Subcutaneous abdominal adipose tissue (tissue), 5 donors: ENCODE measurements around the gene PACRG.

ENCODE experiments used
- H3K27ac ChIP-seq: one replicate; pipeline ENCODE4 v1.7.0; 2013; ENCODE audit warnings: low read depth, mild to moderate bottlenecking, inconsistent platforms, low read length, moderate library complexity
- H3K27me3 ChIP-seq, 5 donors: one replicate each; pipeline ENCODE4 v1.7.0; 2013; ENCODE audit warnings: low read length in 5 of 5, inconsistent platforms in 1 of 5; ENCODE audit not compliant: control insufficient read depth in 5 of 5, insufficient read depth in 4 of 5
- H3K36me3 ChIP-seq, 5 donors: one replicate each; pipeline ENCODE4 v1.7.0; 2013; ENCODE audit warnings: low read length in 5 of 5; ENCODE audit not compliant: control insufficient read depth in 5 of 5, insufficient read depth in 5 of 5
- H3K4me1 ChIP-seq, 5 donors: one replicate each; pipeline ENCODE4 v1.7.0; 2013; ENCODE audit warnings: low read length in 5 of 5, mild to moderate bottlenecking in 3 of 5, moderate library complexity in 1 of 5; ENCODE audit not compliant: control insufficient read depth in 5 of 5, insufficient read depth in 5 of 5
- H3K4me3 ChIP-seq, 5 donors: one replicate each; pipeline ENCODE4 v1.7.0; 2013; ENCODE audit warnings: low read length in 5 of 5, low read depth in 1 of 5
- H3K9ac ChIP-seq, 5 donors: one replicate each; pipeline ENCODE4 v1.7.0; 2013; ENCODE audit warnings: low read length in 5 of 5, mild to moderate bottlenecking in 4 of 5, moderate library complexity in 3 of 5
- H3K9me3 ChIP-seq, 5 donors: one replicate each; pipeline ENCODE4 v1.7.0; 2013; ENCODE audit warnings: low read length in 5 of 5; ENCODE audit not compliant: control insufficient read depth in 5 of 5
- donor health status: healthy.
- donor health status: healthy.
- donor health status: healthy.
- donor health status: healthy.
- donor health status: healthy.

Gene PACRG

DNA sequence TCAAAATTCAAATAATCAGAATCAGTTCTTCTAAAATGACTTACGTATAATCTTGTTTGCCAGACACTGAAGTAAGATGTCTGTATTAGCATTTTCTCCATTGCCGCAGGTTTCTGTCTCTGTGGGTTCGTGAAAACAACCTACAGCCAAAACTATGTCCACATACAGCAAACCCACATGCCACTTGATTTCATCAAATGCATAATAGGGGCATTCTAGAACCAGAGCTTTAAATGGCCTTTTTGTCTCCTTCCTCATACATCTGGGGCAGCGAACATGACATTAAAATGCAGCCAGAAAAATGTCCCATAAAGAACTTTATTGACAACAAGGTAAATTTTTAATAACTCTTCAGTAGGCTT is 596.5 kb downstream of the PACRG start:
- peaks cover 5 to 56% (median 50%) of the 10 kb centered on the region in 5 donors for H3K4me1 ChIP-seq
- peak overlapping the region; percentile 80 for H3K27ac ChIP-seq
- H3K9me3 ChIP-seq: peaks cover 0 to 3% (median 0%) of the 10 kb centered on the region in 5 donors
- H3K4me3 ChIP-seq: no peak overlapping the region
- no peaks in the 10 kb centered on the region for H3K27me3 ChIP-seq
- peak overlapping the region in 2 of 5 donors; percentile 36 to 57 for H3K9ac ChIP-seq
- H3K36me3 ChIP-seq: no peaks in the 10 kb centered on the region

DNA sequence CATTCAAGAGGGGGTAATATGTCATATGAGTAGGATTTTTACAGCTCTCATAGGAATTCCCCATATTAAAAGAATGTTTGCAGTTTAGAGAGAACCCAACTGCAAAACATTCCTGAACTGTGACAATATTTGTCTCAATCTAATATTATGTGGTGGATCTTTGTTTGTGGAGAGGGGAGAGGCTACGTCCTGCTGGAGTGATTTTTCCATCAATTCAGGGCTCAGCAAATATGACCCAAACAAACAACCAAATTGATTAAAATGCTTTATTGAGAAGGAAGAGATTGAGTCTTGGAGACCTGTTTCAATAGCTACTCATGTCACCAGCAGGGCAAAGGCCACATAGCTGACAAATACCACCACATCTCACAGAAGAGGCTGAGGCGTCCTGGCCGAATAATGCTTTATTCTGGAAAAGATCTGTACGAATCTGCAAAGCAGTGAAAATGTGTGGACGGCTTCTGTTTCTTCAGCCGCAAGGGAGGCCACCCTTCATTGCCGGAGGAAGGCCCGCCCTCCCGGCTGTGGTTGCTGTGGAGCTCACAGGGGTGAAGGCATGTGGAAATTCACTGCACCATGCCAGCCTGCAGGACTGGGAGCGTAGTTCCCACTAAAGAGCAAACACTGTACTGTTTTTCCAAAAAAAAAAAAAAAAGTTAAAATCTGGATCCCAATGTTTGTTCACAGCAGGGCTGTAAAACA is 597.1 kb downstream of the PACRG start:
- no peaks in the 10 kb centered on the region for H3K36me3 ChIP-seq
- H3K27me3 ChIP-seq: no peaks in the 10 kb centered on the region
- H3K9ac ChIP-seq: peak overlapping the region in 2 of 5 donors; percentile 54 to 57
- no peak overlapping the region for H3K4me3 ChIP-seq
- peaks cover 0 to 3% (median 0%) of the 10 kb centered on the region in 5 donors for H3K9me3 ChIP-seq
- H3K27ac ChIP-seq: peak overlapping the region; percentile 80
- H3K4me1 ChIP-seq: peaks cover 5 to 53% (median 50%) of the 10 kb centered on the region in 5 donors

DNA sequence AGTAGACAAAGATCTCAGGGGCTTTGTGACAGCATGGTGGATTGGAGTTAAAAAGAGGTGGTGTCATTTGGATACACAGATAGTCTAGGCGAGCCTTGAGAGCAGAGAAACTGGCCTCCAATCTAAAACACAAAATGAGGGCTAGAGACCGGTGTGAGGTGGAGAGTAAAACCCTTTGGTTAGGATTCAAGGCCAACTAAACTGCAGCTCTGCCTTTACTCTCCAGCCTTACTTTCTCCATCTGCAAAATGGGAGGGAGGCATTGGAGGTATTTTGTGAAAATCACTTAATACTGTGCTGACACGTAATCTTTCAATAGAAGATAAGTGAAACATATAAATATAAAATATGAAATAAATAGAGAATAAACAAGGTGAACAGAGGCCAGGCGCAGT is 597.6 kb downstream of the PACRG start:
- H3K27ac ChIP-seq: peak overlapping the region; percentile 80
- H3K4me1 ChIP-seq: peaks cover 5 to 52% (median 44%) of the 10 kb centered on the region in 5 donors
- no peaks in the 10 kb centered on the region for H3K36me3 ChIP-seq
- no peak overlapping the region for H3K4me3 ChIP-seq
- H3K9me3 ChIP-seq: peaks cover 0 to 3% (median 0%) of the 10 kb centered on the region in 5 donors
- no peaks in the 10 kb centered on the region for H3K27me3 ChIP-seq
- H3K9ac ChIP-seq: peak overlapping the region in 1 of 5 donors; percentile 17

DNA sequence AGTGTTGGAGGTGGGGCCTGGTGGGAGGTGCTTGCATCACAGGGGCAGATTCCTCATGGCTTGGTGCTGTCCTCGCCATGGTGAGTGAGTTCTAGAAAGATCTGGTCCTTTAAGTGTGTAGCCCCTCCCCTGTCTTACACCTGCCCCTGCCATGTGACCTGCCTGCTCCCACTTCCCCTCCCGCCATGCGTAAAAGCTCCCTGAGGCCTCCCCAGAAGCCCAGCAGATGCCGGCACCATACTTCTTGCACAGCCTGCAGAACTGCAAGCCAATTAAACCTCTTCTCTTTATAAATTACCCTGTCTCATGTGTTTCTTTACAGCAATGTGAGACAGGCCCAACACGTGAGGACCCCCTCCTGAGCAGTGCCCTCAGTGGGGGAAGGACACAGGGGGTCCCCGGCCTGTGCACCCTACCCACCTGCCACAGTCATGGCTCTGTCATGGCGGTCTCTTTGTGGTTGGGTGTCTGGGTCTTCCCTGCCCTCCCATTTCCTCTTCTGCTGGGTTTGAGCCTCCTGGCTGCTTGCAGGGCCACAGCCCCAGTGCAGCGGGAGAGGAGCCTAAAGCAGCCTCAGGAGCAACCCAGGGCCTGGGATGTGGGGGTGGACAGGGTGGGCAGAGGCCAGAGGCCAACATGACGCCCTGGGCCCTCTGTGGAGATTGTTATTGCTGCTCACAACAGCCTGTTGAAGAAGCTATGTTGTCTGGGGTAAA is 599.5 kb downstream of the PACRG start:
- Histone ChIP-seq H3K27me3 (no peaks in the 10 kb centered on the region), H3K9me3 (peaks cover 0 to 3% (median 0%) of the 10 kb centered on the region in 5 donors), H3K27ac (no peak overlapping the region), H3K4me3 (no peak overlapping the region), H3K9ac (no peak overlapping the region), H3K36me3 (no peaks in the 10 kb centered on the region), H3K4me1 (peaks cover 0 to 43% (median 28%) of the 10 kb centered on the region in 5 donors)

DNA sequence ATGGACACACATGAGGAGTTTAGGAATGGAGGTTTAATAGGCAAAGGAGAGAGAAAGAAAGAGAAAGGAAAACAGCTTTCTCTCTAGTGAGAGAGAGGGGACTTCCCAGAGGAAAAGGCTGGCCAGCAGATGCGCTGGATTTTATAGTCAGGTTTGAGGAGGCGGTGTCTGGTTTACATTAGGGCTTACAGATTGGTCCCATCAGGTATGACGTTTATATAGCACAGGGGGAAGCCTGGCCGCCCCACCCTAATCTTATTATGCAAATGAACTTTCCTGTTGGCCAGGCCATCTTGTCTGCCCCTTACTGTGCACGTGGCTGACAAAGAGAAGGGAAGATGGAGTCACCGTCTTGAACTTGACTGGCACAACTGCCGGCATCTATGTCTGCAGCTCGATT is 600.1 kb downstream of the PACRG start:
- Histone ChIP-seq H3K4me3 (no peak overlapping the region), H3K4me1 (peaks cover 0 to 48% (median 33%) of the 10 kb centered on the region in 5 donors), H3K9ac (no peak overlapping the region), H3K9me3 (peaks cover 0 to 3% (median 0%) of the 10 kb centered on the region in 5 donors), H3K27ac (no peak overlapping the region), H3K27me3 (no peaks in the 10 kb centered on the region), H3K36me3 (no peaks in the 10 kb centered on the region)

DNA sequence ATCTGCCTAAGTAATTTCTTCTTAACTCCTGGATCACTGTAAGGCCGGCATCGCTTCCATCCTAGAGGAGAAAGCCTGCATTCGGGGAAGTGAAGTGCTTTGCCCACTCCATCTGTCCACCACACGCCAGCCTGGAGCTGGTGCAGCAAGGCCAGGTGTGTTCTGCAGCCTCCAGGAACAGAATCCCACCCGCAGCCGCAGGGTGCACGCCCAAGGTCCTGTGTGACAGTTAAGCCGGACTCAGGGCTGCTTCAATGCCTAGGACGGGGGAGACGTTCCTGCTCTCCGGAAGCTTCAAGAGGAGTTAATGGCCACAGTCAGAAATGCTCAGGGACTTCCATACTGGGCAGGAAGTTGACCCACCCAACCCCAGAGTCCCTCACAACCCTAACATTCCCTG is 600.6 kb downstream of the PACRG start:
- Histone ChIP-seq H3K9me3 (peaks cover 0 to 3% (median 0%) of the 10 kb centered on the region in 5 donors), H3K27ac (no peak overlapping the region), H3K27me3 (no peaks in the 10 kb centered on the region), H3K36me3 (no peaks in the 10 kb centered on the region), H3K4me3 (no peak overlapping the region), H3K4me1 (peaks cover 0 to 48% (median 34%) of the 10 kb centered on the region in 5 donors), H3K9ac (no peak overlapping the region)

DNA sequence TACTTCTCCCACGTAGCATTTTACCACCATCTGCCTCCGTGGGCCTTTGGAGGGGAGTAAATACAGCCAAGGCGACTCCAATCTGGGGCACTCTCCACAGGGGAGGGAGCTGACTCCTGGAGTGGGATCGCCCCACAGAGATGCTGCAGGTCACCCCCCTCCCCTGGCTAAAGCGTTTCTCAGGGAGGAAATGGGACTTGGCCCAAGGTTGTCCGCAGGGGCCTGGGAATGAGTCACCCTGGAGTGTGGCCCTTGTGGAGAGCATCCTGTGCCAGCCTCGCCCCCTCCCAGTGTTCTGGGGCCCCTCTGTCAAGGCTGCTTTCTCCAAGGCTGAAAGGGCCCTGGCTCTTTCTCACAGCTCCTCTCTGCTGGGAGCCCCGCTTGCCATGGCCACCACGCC is 602.2 kb downstream of the PACRG start:
- no peak overlapping the region for H3K27ac ChIP-seq
- no peaks in the 10 kb centered on the region for H3K27me3 ChIP-seq
- H3K4me3 ChIP-seq: no peak overlapping the region
- peaks cover 0 to 3% (median 0%) of the 10 kb centered on the region in 5 donors for H3K9me3 ChIP-seq
- peaks cover 8 to 53% (median 37%) of the 10 kb centered on the region in 5 donors for H3K4me1 ChIP-seq
- no peak overlapping the region for H3K9ac ChIP-seq
- H3K36me3 ChIP-seq: no peaks in the 10 kb centered on the region

DNA sequence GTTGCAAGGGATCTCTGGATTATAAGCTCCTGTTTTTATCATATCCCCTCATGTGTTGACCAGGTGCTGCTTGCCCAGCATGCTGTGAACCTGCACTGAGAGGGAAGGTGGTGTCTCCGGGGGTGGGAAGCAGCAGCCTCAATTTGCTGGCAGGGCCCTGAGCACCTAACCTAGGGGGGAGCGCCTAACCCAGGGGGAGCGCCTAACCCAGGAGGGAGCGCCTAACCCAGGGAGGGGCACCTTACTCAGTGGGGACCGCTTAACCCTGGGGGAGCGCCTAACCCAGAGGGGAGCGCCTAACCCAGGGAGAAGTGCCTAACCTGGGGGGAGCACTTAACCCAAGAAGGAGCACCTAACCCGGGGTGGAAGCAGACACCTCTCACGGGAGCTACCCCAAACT is 603.5 kb downstream of the PACRG start:
- H3K27ac ChIP-seq: no peak overlapping the region
- H3K4me1 ChIP-seq: peaks cover 8 to 62% (median 42%) of the 10 kb centered on the region in 5 donors

DNA sequence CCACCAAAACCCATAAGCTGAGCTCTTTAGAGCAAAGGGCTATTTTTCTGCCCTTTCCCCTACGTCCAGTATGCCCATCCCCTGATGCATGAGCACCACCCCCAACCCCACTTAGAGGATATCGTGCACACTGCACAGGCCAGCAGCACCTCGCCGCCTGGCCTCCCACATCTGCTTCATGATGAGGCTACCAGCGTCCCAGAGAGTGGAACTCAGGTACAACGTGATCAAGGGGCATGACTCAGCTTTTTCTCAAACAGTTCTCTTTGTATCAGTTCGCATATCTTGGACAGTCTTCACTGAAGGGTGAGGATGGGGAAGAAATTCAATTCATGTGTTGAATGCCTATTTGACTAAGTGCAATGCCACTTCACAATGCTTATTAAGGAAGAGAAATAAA is 604.8 kb downstream of the PACRG start:
- no peak overlapping the region for H3K4me3 ChIP-seq
- no peaks in the 10 kb centered on the region for H3K27me3 ChIP-seq
- no peak overlapping the region for H3K9ac ChIP-seq
- peaks cover 11 to 70% (median 43%) of the 10 kb centered on the region in 5 donors for H3K4me1 ChIP-seq
- no peak overlapping the region for H3K27ac ChIP-seq
- no peaks in the 10 kb centered on the region for H3K36me3 ChIP-seq
- no peaks in the 10 kb centered on the region for H3K9me3 ChIP-seq

More for the DNA sequence above, 603.5 kb downstream of the PACRG start:
- no peaks in the 10 kb centered on the region for H3K36me3 ChIP-seq
- no peak overlapping the region for H3K4me3 ChIP-seq
- no peak overlapping the region for H3K9ac ChIP-seq
- H3K9me3 ChIP-seq: peaks cover 0 to 3% (median 0%) of the 10 kb centered on the region in 5 donors
- H3K27me3 ChIP-seq: no peaks in the 10 kb centered on the region

DNA sequence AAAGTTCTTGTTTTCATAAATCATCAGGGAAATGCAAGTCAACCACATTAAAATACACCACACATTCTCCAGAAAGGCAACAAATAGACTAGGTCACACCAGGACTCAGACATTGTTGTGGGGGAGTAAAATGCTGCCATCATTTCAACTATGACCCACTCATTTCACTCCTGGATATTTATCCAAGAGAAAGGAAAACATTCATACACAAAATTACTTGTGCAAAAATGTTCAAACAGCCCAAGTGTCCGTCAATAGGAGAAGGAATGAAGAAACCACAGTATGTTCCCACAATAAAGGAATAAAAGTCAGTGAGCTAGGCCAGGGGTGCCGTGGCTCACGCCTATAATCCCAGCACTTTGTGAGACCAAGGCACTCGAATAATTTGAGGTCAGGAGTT is 605.3 kb downstream of the PACRG start:
- H3K36me3 ChIP-seq: no peaks in the 10 kb centered on the region
- H3K4me1 ChIP-seq: peaks cover 11 to 66% (median 43%) of the 10 kb centered on the region in 5 donors
- H3K27me3 ChIP-seq: no peaks in the 10 kb centered on the region
- H3K9me3 ChIP-seq: no peaks in the 10 kb centered on the region
- H3K9ac ChIP-seq: no peak overlapping the region
- H3K27ac ChIP-seq: peak overlapping the region; percentile 80
- H3K4me3 ChIP-seq: no peak overlapping the region
